GM19468 (cell line): ENCODE measurements around the gene DCAF6.

Experiments used
- ATAC-seq: cut with Tn5 transposase; IDR thresholded peaks from one replicate; pipeline ENCODE4 v1.9.1; 2021; ENCODE audit warnings: mild to moderate bottlenecking, moderate library complexity, moderate number of reproducible peaks; ENCODE audit not compliant: unreplicated experiment; ENCODE audit errors: extremely low read depth

DCAF6 gene

GRCh38 chr1:167949785-167950184 is 13.3 kb downstream of the DCAF6 start:
- no peak for ATAC-seq

DNA sequence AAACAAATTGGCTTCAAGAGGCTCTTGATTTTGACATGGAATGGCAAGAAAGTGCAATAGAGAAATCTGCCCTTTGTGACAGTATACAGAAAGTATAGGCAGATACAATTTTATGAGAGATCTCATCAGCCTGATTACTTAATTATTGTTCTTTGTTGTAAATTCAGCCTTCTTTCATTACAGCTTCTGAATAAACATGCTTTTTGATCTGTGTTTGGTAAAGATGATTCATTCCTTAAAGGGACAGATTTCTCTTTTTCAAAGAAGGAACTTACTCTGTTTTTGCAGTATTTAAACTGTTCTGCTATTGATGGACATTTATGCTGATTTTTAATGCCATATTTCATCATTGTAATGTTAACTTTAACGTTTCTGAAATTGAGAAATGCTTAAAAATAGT is 14.1 kb downstream of the DCAF6 start:
- ATAC-seq = no peak

DNA sequence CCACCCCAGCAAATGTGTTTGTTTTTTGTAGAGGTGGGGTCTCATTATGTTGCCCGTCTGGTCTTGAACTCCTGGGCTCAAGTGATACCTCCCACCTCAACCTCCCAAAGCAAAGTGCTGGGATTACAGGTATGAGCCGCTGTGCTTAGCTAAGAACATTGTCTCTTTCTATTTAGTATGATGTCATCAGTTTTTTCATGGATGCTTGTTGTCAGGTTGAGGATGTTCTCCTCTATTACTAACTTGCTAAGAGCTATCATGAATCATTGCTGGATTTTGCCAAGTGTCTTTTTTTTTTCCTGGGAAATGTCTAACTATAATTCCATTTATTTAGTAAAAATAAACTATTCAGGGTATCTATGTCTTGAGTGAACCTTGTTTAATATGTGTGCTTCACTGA is 19.4 kb downstream of the DCAF6 start:
- no peak for ATAC-seq

GRCh38 chr1:167957710-167958109 is 21.2 kb downstream of the DCAF6 start:
- no peak for ATAC-seq

- no peak for ATAC-seq
These were observed 28.2 kb downstream of the DCAF6 start for GRCh38 chr1:167964646-167965045.

GRCh38 chr1:167966050-167966449 is 29.6 kb downstream of the DCAF6 start:
- no peak for ATAC-seq

DNA sequence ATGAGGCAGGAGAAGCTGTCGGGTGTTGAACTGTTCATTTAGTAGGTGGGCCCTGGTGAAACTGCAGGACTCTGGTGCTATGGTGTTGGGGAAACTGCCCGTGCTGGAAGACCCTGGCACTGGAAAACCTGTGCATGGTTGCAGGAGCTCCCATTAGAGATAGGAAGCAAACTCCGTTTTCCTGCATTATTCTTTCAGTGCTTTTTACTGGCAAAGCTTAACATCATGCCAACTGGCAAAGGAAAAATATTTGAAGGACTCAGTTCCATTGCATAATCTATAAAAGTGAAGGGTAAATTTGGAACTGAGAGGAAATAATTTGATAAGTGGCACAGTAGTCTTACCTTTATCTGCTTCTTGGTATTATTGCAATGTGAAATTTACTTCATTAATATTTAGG is 32.1 kb downstream of the DCAF6 start:
- no peak for ATAC-seq

- no peak for ATAC-seq
These were observed 37.3 kb downstream of the DCAF6 start for GRCh38 chr1:167973832-167974231.

GRCh38 chr1:167974698-167975097 is 38.2 kb downstream of the DCAF6 start:
- ATAC-seq = no peak

DNA sequence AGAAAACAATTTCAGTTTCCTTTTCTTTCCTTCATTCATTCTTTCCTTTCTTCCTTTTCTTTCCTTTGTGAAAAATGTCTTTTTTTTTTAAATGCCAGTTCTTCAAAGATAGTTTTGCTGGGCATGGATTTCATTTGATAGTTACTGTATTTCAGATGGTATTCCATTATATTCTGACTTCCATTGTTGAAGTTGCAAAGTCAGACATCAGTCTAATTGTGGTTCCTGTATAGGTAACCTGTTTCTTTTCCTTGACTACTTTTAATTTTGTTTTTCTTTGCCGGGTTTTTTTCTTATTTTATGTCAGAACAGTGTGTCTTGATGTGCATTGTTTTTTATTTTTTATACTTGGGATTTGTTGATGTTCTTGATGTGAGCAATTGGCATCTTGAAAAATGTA is 40.8 kb downstream of the DCAF6 start:
- ATAC-seq = no peak

DNA sequence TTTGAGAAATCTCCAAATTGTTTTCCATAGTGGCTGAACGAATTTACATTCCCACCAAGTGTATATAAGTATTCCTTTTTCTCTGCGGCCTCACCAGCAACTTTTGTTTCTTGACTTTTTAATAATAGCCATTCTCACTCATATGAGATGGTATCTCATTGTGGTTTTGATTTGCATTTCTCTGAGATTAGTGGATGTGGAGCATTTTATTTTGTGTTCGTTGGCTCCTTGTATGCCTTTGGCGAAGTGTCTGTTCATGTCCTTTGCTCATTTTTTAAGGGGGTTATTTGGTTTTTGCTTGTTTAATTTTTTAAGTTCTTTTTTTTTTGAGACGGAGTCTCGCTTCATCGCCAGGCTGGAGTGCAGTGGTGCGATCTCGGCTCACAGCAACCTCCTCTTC is 45.5 kb downstream of the DCAF6 start:
- ATAC-seq = no peak

DNA sequence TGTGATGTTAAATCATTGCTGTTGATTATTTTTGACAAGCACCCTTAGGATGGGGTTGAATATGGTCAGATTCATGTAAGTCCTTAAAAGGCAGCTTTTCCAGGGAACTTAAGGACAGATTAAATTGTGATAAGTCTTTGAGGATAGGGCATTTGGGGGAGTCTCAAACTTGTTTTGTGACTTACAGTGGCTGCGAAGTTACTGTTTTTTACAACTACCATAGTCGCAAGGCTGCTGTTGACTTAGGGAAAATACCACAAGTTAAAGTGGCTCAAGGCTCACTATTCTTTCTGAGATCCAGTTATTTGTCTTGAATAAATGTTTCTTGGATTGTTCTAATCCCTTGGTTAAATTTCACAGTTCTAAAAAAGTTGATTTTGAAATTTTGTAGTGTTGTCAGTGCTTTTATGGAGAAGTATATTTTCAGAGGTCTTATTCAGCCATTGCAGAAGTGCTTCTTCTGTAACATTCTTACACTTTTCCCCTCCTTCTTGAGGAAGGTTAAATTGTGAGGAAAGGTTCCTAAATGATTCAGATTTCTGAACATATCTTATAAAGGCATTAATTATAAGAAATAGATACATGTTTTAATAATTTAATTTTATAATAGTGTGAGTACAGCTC is 47.4 kb downstream of the DCAF6 start:
- no peak for ATAC-seq

DNA sequence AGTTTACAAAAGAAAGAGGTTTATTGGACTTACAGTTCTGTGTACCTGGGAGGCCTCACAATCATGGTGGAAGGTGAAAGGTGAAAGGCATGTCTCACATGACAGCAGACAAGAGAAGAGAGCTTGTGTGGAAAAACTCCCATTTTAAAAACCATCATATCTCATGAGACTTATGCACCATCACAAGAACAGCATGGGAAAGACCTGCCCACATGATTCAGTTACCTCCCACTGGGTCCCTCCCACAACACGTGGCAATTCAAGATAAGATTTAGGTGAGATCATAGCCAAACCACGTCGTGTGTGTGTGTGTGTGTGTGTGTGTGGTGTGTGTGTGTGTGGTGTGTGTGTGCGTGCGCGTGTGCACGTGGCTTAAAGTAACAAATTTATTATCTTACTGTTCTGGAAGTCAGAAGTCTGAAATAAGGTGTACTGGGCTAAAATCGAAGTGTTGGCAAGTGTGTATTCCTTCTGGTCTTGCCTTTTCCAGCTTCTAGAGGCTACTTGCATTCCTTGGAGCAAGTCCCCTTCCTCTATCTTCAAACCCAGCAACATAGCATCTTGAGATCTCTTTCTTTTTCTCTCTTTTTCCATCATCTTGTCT is 48.5 kb downstream of the DCAF6 start:
- no peak for ATAC-seq

- no peak for ATAC-seq
These were observed 50.7 kb downstream of the DCAF6 start for GRCh38 chr1:167987174-167987573.

DNA sequence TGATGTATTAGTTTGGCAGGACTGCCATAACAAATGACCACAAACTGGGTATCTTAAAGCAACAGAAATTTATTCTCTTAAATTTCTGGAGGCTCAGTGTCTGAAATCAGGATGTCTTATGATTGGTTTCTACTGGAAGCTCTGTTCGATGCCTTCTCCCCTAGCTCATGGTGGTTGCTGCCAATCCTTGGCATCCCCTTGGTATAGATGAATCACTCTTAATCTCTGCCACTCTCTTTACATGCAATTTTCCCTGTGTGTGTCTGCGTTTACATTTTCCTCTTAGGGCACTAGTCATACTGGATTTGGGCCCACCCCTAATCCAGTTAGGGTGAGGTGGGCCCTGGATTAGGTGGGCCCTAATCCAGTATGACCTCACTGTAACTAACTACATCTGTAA is 55.1 kb downstream of the DCAF6 start:
- ATAC-seq = no peak

DNA sequence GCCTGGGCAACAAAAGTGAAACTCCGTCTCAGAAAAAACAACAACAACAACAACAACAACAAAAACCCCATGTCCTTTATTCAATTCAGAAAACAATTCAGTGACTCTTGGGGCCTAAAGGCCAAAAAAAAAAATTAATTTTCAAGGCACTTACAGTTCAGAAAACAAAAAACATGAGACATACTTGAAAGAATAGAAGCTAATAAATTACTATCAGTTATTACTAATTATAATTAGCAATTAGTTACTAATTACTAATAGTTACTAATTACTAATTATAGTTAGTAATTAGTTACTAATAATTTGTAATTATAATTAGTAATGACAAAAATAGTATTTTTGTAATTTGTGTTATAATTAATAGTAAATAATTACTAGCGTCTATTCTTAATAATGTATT is 57.2 kb downstream of the DCAF6 start:
- no peak for ATAC-seq

- ATAC-seq = no peak
These were observed 58.1 kb downstream of the DCAF6 start for GRCh38 chr1:167994560-167994959.

DNA sequence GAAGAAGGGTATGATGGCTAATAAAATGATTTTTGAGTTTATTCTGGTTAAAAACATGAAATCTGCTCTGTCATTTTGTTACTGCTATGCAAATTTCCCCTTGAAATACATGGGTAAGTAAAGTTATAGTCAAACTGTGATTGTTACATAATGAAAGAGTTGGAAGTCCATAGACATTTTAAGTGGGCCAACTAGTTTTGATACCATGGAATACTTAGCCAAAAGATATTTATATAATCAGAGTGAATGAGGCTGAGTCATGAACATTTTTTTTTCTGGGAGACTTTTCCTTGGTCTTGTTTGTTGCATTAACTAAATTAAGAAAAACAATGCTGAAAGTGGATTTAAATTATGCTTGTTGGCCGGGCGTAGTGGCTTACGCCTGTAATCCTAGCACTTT is 58.6 kb downstream of the DCAF6 start:
- ATAC-seq = no peak

- ATAC-seq = no peak
These were observed 59.8 kb downstream of the DCAF6 start for GRCh38 chr1:167996266-167996665.

- no peak for ATAC-seq
These were observed 60.6 kb downstream of the DCAF6 start for GRCh38 chr1:167997037-167997575.

DNA sequence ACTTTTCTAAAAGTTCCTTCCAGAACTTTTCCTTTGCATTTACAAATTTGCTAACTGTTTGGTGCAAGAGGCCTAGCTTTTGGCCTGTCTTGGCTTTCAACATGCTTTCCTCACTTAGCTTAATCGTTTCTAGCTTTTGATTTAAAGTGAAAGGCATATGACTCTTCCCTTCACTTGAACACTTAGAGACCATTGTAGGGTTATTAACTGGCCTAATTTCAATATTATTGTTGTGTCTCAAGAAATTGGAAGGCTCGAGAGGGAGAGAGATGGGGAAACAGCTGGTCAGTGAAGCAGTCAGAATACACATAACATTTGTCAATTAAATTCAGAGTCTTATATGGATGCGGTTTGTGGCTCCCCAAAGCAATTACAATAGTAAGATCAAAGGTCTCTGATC is 63.4 kb downstream of the DCAF6 start:
- ATAC-seq = no peak

- ATAC-seq = no peak
These were observed 64.2 kb downstream of the DCAF6 start for GRCh38 chr1:168000656-168001055.
